ENCODE measurements around the gene NUCKS1. TPM values are rescaled to one million over a fixed set of nuclear protein-coding genes. Genes with fewer than 3 reads are reported as not detected.
A peak's percentile ranks its signal among the peaks of the same experiment; 100 is the strongest.

Gene NUCKS1
- polyA plus RNA-seq, 3 donors: 4.2 to 4.9 (median 4.2) TPM

GRCh38 chr1:205772607-205773032 is 22.6 kb upstream of the NUCKS1 start:
- no peaks in the 10 kb centered on the region for H3K27me3 ChIP-seq (ENCODE audit: control insufficient read depth in 2 of 2, insufficient read depth in 2 of 2, low read length in 2 of 2)
- no peak overlapping the region for H3K4me3 ChIP-seq (replicated peaks in 1 of 3; ENCODE audit: low read depth in 2 of 3, low read length in 3 of 3)
- peaks cover 22 to 44% of the 10 kb centered on the region in 2 donors for H3K36me3 ChIP-seq (replicated peaks in 1 of 2; ENCODE audit: control insufficient read depth in 1 of 2, insufficient read depth in 2 of 2, low read length in 2 of 2)
- H3K4me1 ChIP-seq (ENCODE audit: control insufficient read depth in 1 of 2, insufficient read depth in 2 of 2, low read length in 2 of 2): peaks cover 24 to 35% of the 10 kb centered on the region in 2 donors
- H3K79me2 ChIP-seq (ENCODE audit: insufficient read depth, low read length): peaks cover 19% of the 10 kb centered on the region
- H3K4me2 ChIP-seq (replicated peaks; ENCODE audit: extremely low read depth, low read length, poor library complexity, severe bottlenecking): no peak overlapping the region
- TF ChIP-seq CTCF (IDR thresholded peaks at IDR 0.05): no peak
- no peak for DNase-seq
- peaks cover 0 to 2% (median 0%) of the 10 kb centered on the region in 3 donors for H3K27me3 Mint-ChIP-seq (ENCODE audit: low read depth in 3 of 3)
- no peak overlapping the region for H3K9ac ChIP-seq (ENCODE audit: insufficient read depth, low read length, poor library complexity, severe bottlenecking)
- no peaks in the 10 kb centered on the region for H3K9me3 Mint-ChIP-seq
- no CpG with 5 or more reads among the region's 2 CpGs for WGBS (ENCODE audit: insufficient coverage)
- H2AFZ ChIP-seq (ENCODE audit: insufficient read depth, low read depth, low read length, poor library complexity, severe bottlenecking): no peak overlapping the region
- no peak overlapping the region for H3K4me3 Mint-ChIP-seq
- H4K20me1 ChIP-seq (ENCODE audit: insufficient read depth, low read length): no peaks in the 10 kb centered on the region
- H3K27ac Mint-ChIP-seq: peak overlapping the region in 1 of 7 donors; percentile 12
- no peaks in the 10 kb centered on the region for H3K9me3 ChIP-seq (replicated peaks in 1 of 2; ENCODE audit: control insufficient read depth in 1 of 2, insufficient read depth in 1 of 2, low read length in 2 of 2)
- intact Hi-C loops (cut with micrococcal nuclease): no loop called here
- peaks cover 33% of the 10 kb centered on the region for H3K4me1 Mint-ChIP-seq
- no peak overlapping the region for H3K27ac ChIP-seq (ENCODE audit: low read depth in 1 of 2, low read length in 2 of 2)
- peaks cover 44% of the 10 kb centered on the region in 2 donors for H3K36me3 Mint-ChIP-seq

DNA sequence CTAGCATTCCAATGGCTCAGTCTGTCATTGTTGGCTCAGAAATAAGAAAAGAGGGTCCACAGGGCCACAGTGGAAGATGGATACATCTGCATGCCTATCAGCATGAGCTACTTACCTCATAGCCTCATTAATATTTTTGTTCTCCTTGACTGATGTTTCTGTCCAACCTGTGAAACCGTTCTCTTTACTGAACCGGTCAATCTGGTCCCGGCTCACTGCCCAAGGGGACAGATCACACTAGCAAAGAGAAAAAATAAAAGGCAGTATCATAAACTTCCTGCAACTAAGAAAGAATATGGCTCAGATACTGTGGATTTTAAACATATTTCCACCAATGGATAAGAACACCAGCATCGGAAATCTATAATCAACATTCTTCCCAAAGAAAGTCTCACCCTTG is 20.6 kb upstream of the NUCKS1 start:
- no peak overlapping the region for H3K4me3 ChIP-seq (replicated peaks in 1 of 3; ENCODE audit: low read depth in 2 of 3, low read length in 3 of 3)
- no peak for DNase-seq
- no peaks in the 10 kb centered on the region for H3K9me3 Mint-ChIP-seq
- H3K79me2 ChIP-seq (ENCODE audit: insufficient read depth, low read length): peaks cover 19% of the 10 kb centered on the region
- no peak for TF ChIP-seq CTCF (IDR thresholded peaks at IDR 0.05)
- no peaks in the 10 kb centered on the region for H3K9me3 ChIP-seq (replicated peaks in 1 of 2; ENCODE audit: control insufficient read depth in 1 of 2, insufficient read depth in 1 of 2, low read length in 2 of 2)
- no peak overlapping the region for H3K4me2 ChIP-seq (replicated peaks; ENCODE audit: extremely low read depth, low read length, poor library complexity, severe bottlenecking)
- H3K36me3 Mint-ChIP-seq: peaks cover 57 to 58% of the 10 kb centered on the region in 2 donors
- 100% methylated on average over 4 of the region's 4 CpGs for WGBS (ENCODE audit: insufficient coverage)
- H3K27me3 Mint-ChIP-seq (ENCODE audit: low read depth in 3 of 3): peaks cover 0 to 2% (median 0%) of the 10 kb centered on the region in 3 donors
- H2AFZ ChIP-seq (ENCODE audit: insufficient read depth, low read depth, low read length, poor library complexity, severe bottlenecking): no peak overlapping the region
- H3K27ac ChIP-seq (ENCODE audit: low read depth in 1 of 2, low read length in 2 of 2): no peak overlapping the region
- H3K4me3 Mint-ChIP-seq: no peak overlapping the region
- no peak overlapping the region for H3K27ac Mint-ChIP-seq
- H3K27me3 ChIP-seq (ENCODE audit: control insufficient read depth in 2 of 2, insufficient read depth in 2 of 2, low read length in 2 of 2): no peaks in the 10 kb centered on the region
- H3K4me1 ChIP-seq (ENCODE audit: control insufficient read depth in 1 of 2, insufficient read depth in 2 of 2, low read length in 2 of 2): peaks cover 12 to 22% of the 10 kb centered on the region in 2 donors
- no peak overlapping the region for H3K9ac ChIP-seq (ENCODE audit: insufficient read depth, low read length, poor library complexity, severe bottlenecking)
- no peaks in the 10 kb centered on the region for H4K20me1 ChIP-seq (ENCODE audit: insufficient read depth, low read length)
- H3K36me3 ChIP-seq (replicated peaks in 1 of 2; ENCODE audit: control insufficient read depth in 1 of 2, insufficient read depth in 2 of 2, low read length in 2 of 2): peaks cover 23 to 54% of the 10 kb centered on the region in 2 donors
- intact Hi-C loops (cut with micrococcal nuclease): no loop called here
- peaks cover 20% of the 10 kb centered on the region for H3K4me1 Mint-ChIP-seq
